H9 (cell line): ENCODE measurements around the gene UBE2E1. TPM values are rescaled to one million over a fixed set of nuclear protein-coding genes. Genes with fewer than 3 reads are reported as not detected.

ENCODE experiments used
- DNase-seq: peaks from one replicate; pipeline ENCODE4 v3.0.0-alpha.2; 2017
- H2AFZ ChIP-seq: one replicate; pipeline ENCODE4 v1.6.1; 2013; ENCODE audit warnings: mild to moderate bottlenecking, low read length, control low read depth, moderate library complexity
- H2AK5ac ChIP-seq: 2 replicates; pipeline ENCODE4 v1.6.1; 2013; ENCODE audit warnings: low read length, control low read depth, mixed read lengths; ENCODE audit not compliant: insufficient read length
- H2BK120ac ChIP-seq: one replicate; pipeline ENCODE4 v1.6.1; 2013; ENCODE audit warnings: low read depth, mild to moderate bottlenecking, low read length, control low read depth, inconsistent platforms; ENCODE audit not compliant: poor library complexity, severe bottlenecking
- H2BK12ac ChIP-seq: 2 replicates; pipeline ENCODE4 v1.6.1; 2013; ENCODE audit warnings: low read length, control low read depth, mixed read lengths, low read depth; ENCODE audit not compliant: insufficient read length
- H2BK15ac ChIP-seq: 2 replicates; pipeline ENCODE4 v1.6.1; 2013; ENCODE audit warnings: low read depth, low read length, control low read depth
- H2BK20ac ChIP-seq: one replicate; pipeline ENCODE4 v1.6.1; 2013; ENCODE audit warnings: low read depth, mild to moderate bottlenecking, low read length, control low read depth, inconsistent platforms; ENCODE audit not compliant: poor library complexity, severe bottlenecking
- H2BK5ac ChIP-seq: 2 replicates; pipeline ENCODE4 v1.6.1; 2013; ENCODE audit warnings: low read length, control low read depth, mixed read lengths; ENCODE audit not compliant: insufficient read length
- H3K14ac ChIP-seq: 2 replicates; pipeline ENCODE4 v1.6.1; 2013; ENCODE audit warnings: low read length, control low read depth; ENCODE audit not compliant: insufficient read depth
- H3K18ac ChIP-seq: 2 replicates; pipeline ENCODE4 v1.6.1; 2013; ENCODE audit warnings: low read depth, mild to moderate bottlenecking, mixed read lengths, low read length, control low read depth; ENCODE audit not compliant: insufficient read length
- H3K23ac ChIP-seq: 2 replicates; pipeline ENCODE4 v1.6.1; 2013; ENCODE audit warnings: low read length, control low read depth, mixed read lengths, low read depth; ENCODE audit not compliant: insufficient read length
- H3K23me2 ChIP-seq: 2 replicates; pipeline ENCODE4 v1.6.1; 2013; ENCODE audit warnings: low read depth, mild to moderate bottlenecking, mixed read lengths, low read length, control low read depth; ENCODE audit not compliant: insufficient read length, poor library complexity, severe bottlenecking
- H3K27ac ChIP-seq: 2 replicates; pipeline ENCODE4 v1.5.1; 2013; ENCODE audit warnings: low read length, control low read depth, mixed read lengths, low read depth; ENCODE audit not compliant: insufficient read length
- H3K27me3 ChIP-seq: 2 replicates; pipeline ENCODE4 v1.6.1; 2013; ENCODE audit warnings: low read length, control low read depth, inconsistent platforms; ENCODE audit not compliant: insufficient read depth
- H3K4ac ChIP-seq: 2 replicates; pipeline ENCODE4 v1.6.1; 2013; ENCODE audit warnings: low read depth, mild to moderate bottlenecking, control low read depth, inconsistent platforms, low read length, moderate library complexity
- H3K4me1 ChIP-seq: 2 replicates; pipeline ENCODE4 v1.6.1; 2013; ENCODE audit warnings: low read length, control low read depth, inconsistent platforms; ENCODE audit not compliant: insufficient read depth
- H3K4me2 ChIP-seq: 2 replicates; pipeline ENCODE4 v1.6.1; 2013; ENCODE audit warnings: low read length, control low read depth, mixed read lengths; ENCODE audit not compliant: insufficient read length, insufficient read depth
- H3K56ac ChIP-seq: 2 replicates; pipeline ENCODE4 v1.6.1; 2013; ENCODE audit warnings: low read depth, mild to moderate bottlenecking, mixed read lengths, low read length, control low read depth; ENCODE audit not compliant: insufficient read length
- H3K79me1 ChIP-seq: 2 replicates; pipeline ENCODE4 v1.6.1; 2013; ENCODE audit warnings: low read depth, mild to moderate bottlenecking, moderate library complexity, low read length, control low read depth, inconsistent platforms; ENCODE audit not compliant: insufficient read depth, poor library complexity, severe bottlenecking
- H3K79me2 ChIP-seq: 2 replicates; pipeline ENCODE4 v1.6.1; 2013; ENCODE audit warnings: low read length, control low read depth, inconsistent platforms; ENCODE audit not compliant: insufficient read depth
- H3K9ac ChIP-seq: 2 replicates; pipeline ENCODE4 v1.6.1; 2013; ENCODE audit warnings: low read length, control low read depth, mixed read lengths; ENCODE audit not compliant: insufficient read length; ENCODE audit errors: extremely low read depth
- H3K9me3 ChIP-seq: one replicate; pipeline ENCODE4 v1.6.1; 2013; ENCODE audit warnings: low read depth, low read length, inconsistent platforms; ENCODE audit not compliant: control insufficient read depth
- H3T11ph ChIP-seq: one replicate; pipeline ENCODE4 v1.6.1; 2013; ENCODE audit warnings: mild to moderate bottlenecking, low read length, control low read depth, inconsistent platforms
- H4K20me1 ChIP-seq: one replicate; pipeline ENCODE4 v1.6.1; 2013; ENCODE audit not compliant: control insufficient read depth, insufficient read length, insufficient read depth
- H4K5ac ChIP-seq: 2 replicates; pipeline ENCODE4 v1.6.1; 2013; ENCODE audit warnings: low read depth, mild to moderate bottlenecking, mixed read lengths, low read length, control low read depth; ENCODE audit not compliant: insufficient read length
- H4K8ac ChIP-seq: replicated peaks from 2 replicates; pipeline ENCODE4 v1.6.1; 2013; ENCODE audit warnings: low read length, control low read depth, mixed read lengths, low read depth; ENCODE audit not compliant: insufficient read length
- H4K91ac ChIP-seq: 2 replicates; pipeline ENCODE4 v1.6.1; 2013; ENCODE audit warnings: low read depth, mild to moderate bottlenecking, moderate library complexity, mixed read lengths, low read length, control low read depth; ENCODE audit not compliant: insufficient read length
- H3K27ac Mint-ChIP-seq, 3 experiments: 2 replicates in 2 of 3; 3 replicates in 1 of 3; pipeline ENCODE4 v1.8.0; 2020 to 2021; ENCODE audit warnings: mixed read lengths in 3 of 3, mild to moderate bottlenecking in 1 of 3, moderate library complexity in 1 of 3
- H3K27me3 Mint-ChIP-seq: 2 replicates; pipeline ENCODE4 v1.8.0; 2021; ENCODE audit warnings: low read depth, mild to moderate bottlenecking, moderate library complexity, mixed read lengths
- H3K36me3 Mint-ChIP-seq, 3 experiments: 2 replicates in 2 of 3; 3 replicates in 1 of 3; pipeline ENCODE4 v1.8.0; 2020 to 2021; ENCODE audit warnings: low read depth in 3 of 3, mixed read lengths in 3 of 3; ENCODE audit not compliant: insufficient read depth in 1 of 3
- H3K4me1 Mint-ChIP-seq, 2 experiments: 2 replicates each; pipeline ENCODE4 v1.8.0; 2020; ENCODE audit warnings: mixed read lengths in 2 of 2
- H3K4me3 Mint-ChIP-seq, 2 experiments: 2 replicates in 1 of 2; 3 replicates in 1 of 2; pipeline ENCODE4 v1.8.0; 2020 to 2021; ENCODE audit warnings: mild to moderate bottlenecking in 2 of 2, mixed read lengths in 2 of 2, moderate library complexity in 1 of 2
- H3K9me3 Mint-ChIP-seq, 2 experiments: 2 replicates in 1 of 2; 3 replicates in 1 of 2; pipeline ENCODE4 v1.8.0; 2020; ENCODE audit warnings: mild to moderate bottlenecking in 2 of 2, mixed read lengths in 2 of 2, moderate library complexity in 1 of 2
- WGBS: extraction: QIAGEN DNeasy Blood & Tissue Kit; methylation state at CpG from one replicate; pipeline ENCODE4 v1.1.7; 2013; ENCODE audit warnings: missing lambda C conversion rate, low lambda C conversion rate, mixed read lengths; ENCODE audit not compliant: insufficient read length; ENCODE audit errors: extremely low coverage; 5-methylcytosine and 5-hydroxymethylcytosine counted together
- total RNA-seq: library from RNA; stranded (reverse); gene quantifications from 2 replicates; pipeline ENCODE4 v1.2.1, GENCODE V29; 2021
- TF ChIP-seq, protein P1 (sequence below): fragments of 200-600 bp; sonication (generic); conservative IDR thresholded peaks from 3 replicates; pipeline ENCODE4 v1.8.0; 2021; ENCODE audit warnings: antibody characterized with exemption, mild to moderate bottlenecking

The UBE2E1 gene
- total RNA-seq, 1 experiment from 2014 or later: 142 TPM

DNA sequence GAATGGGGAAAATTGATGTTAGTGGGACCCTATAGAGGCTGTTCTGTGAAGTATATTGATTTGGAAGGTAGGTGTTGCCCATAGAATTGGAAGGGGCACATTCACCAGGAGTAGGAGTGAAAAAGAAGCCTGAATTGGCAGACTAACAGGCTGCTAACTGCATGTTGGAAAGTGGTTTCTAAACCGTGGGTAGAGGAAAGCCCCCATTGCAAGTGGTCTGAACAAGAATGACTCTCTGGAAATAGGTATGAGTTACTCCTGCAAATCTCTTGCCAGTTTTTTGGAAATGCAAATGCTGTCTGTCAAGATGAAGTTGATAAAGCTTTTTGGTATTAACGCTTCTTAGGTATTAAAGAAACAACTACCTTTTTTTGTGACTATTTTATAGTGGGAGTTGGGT lies 3.5 kb downstream of the UBE2E1 start:
- DNase-seq: no peak
- Mint-ChIP-seq H3K27ac (peak overlapping the region in 1 of 3 experiments; percentile 13; a peak in 1 of 7 replicates), H3K36me3 (peaks cover 14 to 41% (median 39%) of the 10 kb centered on the region in 3 experiments; a peak in 6 of 7 replicates), H3K4me3 (peak overlapping the region; percentile 86 to 95; a peak in 4 of 5 replicates), H3K9me3 (no peaks in the 10 kb centered on the region; a peak in 2 of 5 replicates), H3K4me1 (peaks cover 62 to 65% of the 10 kb centered on the region in 2 experiments), H3K27me3 (no peaks in the 10 kb centered on the region)
- H2AFZ ChIP-seq: no peak overlapping the region
- peak overlapping the region; percentile 72 for H3K4me2 ChIP-seq
- no peak overlapping the region for H3K14ac ChIP-seq
- H3K27ac ChIP-seq: no peak overlapping the region
- no peak overlapping the region for H2BK12ac ChIP-seq
- H2AK5ac ChIP-seq: no peak overlapping the region
- TF ChIP-seq, protein P1, sequence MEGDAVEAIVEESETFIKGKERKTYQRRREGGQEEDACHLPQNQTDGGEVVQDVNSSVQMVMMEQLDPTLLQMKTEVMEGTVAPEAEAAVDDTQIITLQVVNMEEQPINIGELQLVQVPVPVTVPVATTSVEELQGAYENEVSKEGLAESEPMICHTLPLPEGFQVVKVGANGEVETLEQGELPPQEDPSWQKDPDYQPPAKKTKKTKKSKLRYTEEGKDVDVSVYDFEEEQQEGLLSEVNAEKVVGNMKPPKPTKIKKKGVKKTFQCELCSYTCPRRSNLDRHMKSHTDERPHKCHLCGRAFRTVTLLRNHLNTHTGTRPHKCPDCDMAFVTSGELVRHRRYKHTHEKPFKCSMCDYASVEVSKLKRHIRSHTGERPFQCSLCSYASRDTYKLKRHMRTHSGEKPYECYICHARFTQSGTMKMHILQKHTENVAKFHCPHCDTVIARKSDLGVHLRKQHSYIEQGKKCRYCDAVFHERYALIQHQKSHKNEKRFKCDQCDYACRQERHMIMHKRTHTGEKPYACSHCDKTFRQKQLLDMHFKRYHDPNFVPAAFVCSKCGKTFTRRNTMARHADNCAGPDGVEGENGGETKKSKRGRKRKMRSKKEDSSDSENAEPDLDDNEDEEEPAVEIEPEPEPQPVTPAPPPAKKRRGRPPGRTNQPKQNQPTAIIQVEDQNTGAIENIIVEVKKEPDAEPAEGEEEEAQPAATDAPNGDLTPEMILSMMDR: no peak
- no CpG with 5 or more reads among the region's 2 CpGs for WGBS
- H3K23me2 ChIP-seq: peaks cover 21% of the 10 kb centered on the region
- no peak overlapping the region for H3K4ac ChIP-seq
- no peak overlapping the region for H3K56ac ChIP-seq
- no peaks in the 10 kb centered on the region for H4K20me1 ChIP-seq
- H3K27me3 ChIP-seq: no peaks in the 10 kb centered on the region
- peaks cover 2% of the 10 kb centered on the region; the same call in 1 of the 2 replicates for H3K79me2 ChIP-seq
- H4K91ac ChIP-seq: no peak overlapping the region
- no peak overlapping the region for H2BK15ac ChIP-seq
- H4K8ac ChIP-seq: no peak overlapping the region
- H3K9me3 ChIP-seq: no peaks in the 10 kb centered on the region
- H3K23ac ChIP-seq: no peak overlapping the region
- peaks cover 5% of the 10 kb centered on the region; the same call in 1 of the 2 replicates for H3K4me1 ChIP-seq
- no peaks in the 10 kb centered on the region for H3K79me1 ChIP-seq
- H2BK20ac ChIP-seq: no peak overlapping the region
- no peak overlapping the region for H2BK120ac ChIP-seq
- no peak overlapping the region for H3T11ph ChIP-seq
- no peak overlapping the region for H4K5ac ChIP-seq
- no peak overlapping the region for H3K18ac ChIP-seq
- H3K9ac ChIP-seq: no peak overlapping the region
- no peak overlapping the region for H2BK5ac ChIP-seq
